SK-N-SH (cell line): ENCODE measurements around the gene RGS6. TPM values are rescaled to one million over a fixed set of nuclear protein-coding genes. Genes with fewer than 3 reads are reported as not detected.

Experiments
- CTCF ChIA-PET: fragments of 300-600, 350-600 bp; formaldehyde crosslinking; extraction: SDS; loops from one replicate; lab custom pipeline; 2021; lab: Yijun Ruan, JAX
- POLR2A ChIA-PET: fragments of 350-600 bp; sonication (Branson Sonifier 250); formaldehyde crosslinking; extraction: SDS; loops from one replicate; lab custom pipeline; 2020; ENCODE audit warnings: antibody characterized with exemption, inconsistent platforms; lab: Yijun Ruan, JAX
- DNase-seq: peaks from one replicate; pipeline ENCODE4 v3.0.0; 2012
- H2AFZ ChIP-seq: fragments of 200-600 bp; sonication (generic); 2 replicates; pipeline ENCODE4 v1.8.1; 2016; ENCODE audit warnings: antibody characterized with exemption, mild to moderate bottlenecking, low read depth
- H3F3A ChIP-seq: fragments of 200-600 bp; sonication (generic); replicated peaks from 2 replicates; pipeline ENCODE3; 2016; ENCODE audit warnings: antibody characterized with exemption, mild to moderate bottlenecking; ENCODE audit not compliant: insufficient read depth
- H3K27ac ChIP-seq, 2 experiments: fragments of 200-500 bp in 1 of 2; fragments of 200-600 bp in 1 of 2; sonication (Bioruptor generic) in 1 of 2; sonication (generic), shearing (Covaris generic) in 1 of 2; 2 replicates each; pipeline versions ENCODE4 v1.5.1 to v1.6.1; 2014 to 2016; ENCODE audit warnings: low read depth in 2 of 2, inconsistent platforms in 1 of 2, low read length in 1 of 2, mild to moderate bottlenecking in 1 of 2, mixed read lengths in 1 of 2
- H3K27me3 ChIP-seq: fragments of 200-600 bp; sonication (generic), shearing (Covaris generic); 2 replicates; pipeline ENCODE4 v1.6.1; 2016; ENCODE audit warnings: mixed run types; ENCODE audit not compliant: insufficient read depth
- H3K36me3 ChIP-seq, 2 experiments: fragments of 200-500 bp in 1 of 2; fragments of 200-600 bp in 1 of 2; sonication (Bioruptor generic) in 1 of 2; sonication (generic) in 1 of 2; replicated peaks in 1 of 2; 2 replicates each; pipeline versions ENCODE3 to v1.5.1; 2014 to 2016; ENCODE audit warnings: low read length in 1 of 2, mild to moderate bottlenecking in 1 of 2; ENCODE audit not compliant: insufficient read depth in 2 of 2, control insufficient read depth in 1 of 2
- H3K4me1 ChIP-seq, 2 experiments: fragments of 200-500 bp in 1 of 2; fragments of 200-600 bp in 1 of 2; sonication (Bioruptor generic) in 1 of 2; sonication (generic), shearing (Covaris generic) in 1 of 2; 2 replicates each; pipeline versions ENCODE4 v1.5.1 to v1.6.1; 2014 to 2016; ENCODE audit warnings: low read depth in 1 of 2, low read length in 1 of 2, mixed run types in 1 of 2; ENCODE audit not compliant: insufficient read depth in 2 of 2, control insufficient read depth in 1 of 2
- H3K4me2 ChIP-seq: fragments of 200-600 bp; sonication (generic), shearing (Covaris generic); 2 replicates; pipeline ENCODE4 v1.6.1; 2017; ENCODE audit warnings: mixed run types
- H3K4me3 ChIP-seq, 2 experiments: fragments of 200-500 bp in 1 of 2; fragments of 200-600 bp in 1 of 2; sonication (Bioruptor generic) in 1 of 2; sonication (generic), shearing (Covaris generic) in 1 of 2; 2 replicates each; pipeline versions ENCODE4 v1.5.1 to v1.8.1; 2014 to 2016; ENCODE audit warnings: low read depth in 2 of 2, inconsistent platforms in 1 of 2, low read length in 1 of 2, mild to moderate bottlenecking in 1 of 2, mixed read lengths in 1 of 2, moderate library complexity in 1 of 2
- H3K79me2 ChIP-seq: fragments of 200-600 bp; sonication (generic); 2 replicates; pipeline ENCODE4 v1.8.1; 2017; ENCODE audit warnings: mild to moderate bottlenecking; ENCODE audit not compliant: insufficient read depth
- H3K9ac ChIP-seq: fragments of 200-600 bp; sonication (generic); 2 replicates; pipeline ENCODE4 v1.6.1; 2017; ENCODE audit warnings: mixed run types
- H3K9me2 ChIP-seq: fragments of 200-600 bp; sonication (generic); 2 replicates; pipeline ENCODE4 v1.6.1; 2017; ENCODE audit warnings: mixed run types
- H3K9me3 ChIP-seq: fragments of 200-600 bp; sonication (generic); 2 replicates; pipeline ENCODE4 v1.6.1; 2017; ENCODE audit warnings: mixed run types, mild to moderate bottlenecking, moderate library complexity
- H4K20me1 ChIP-seq: fragments of 200-600 bp; sonication (generic); 2 replicates; pipeline ENCODE4 v1.6.1; 2017; ENCODE audit warnings: mild to moderate bottlenecking, mixed run types; ENCODE audit not compliant: insufficient read depth
- ELF1 ChIP-seq: IDR thresholded peaks from 2 replicates; pipeline ENCODE4 v1.4.0; 2012
- EP300 ChIP-seq, 2 experiments: IDR thresholded peaks; 2 replicates each; pipeline versions ENCODE4 v1.4.0 to v1.6.1; 2012; ENCODE audit warnings: borderline replicate concordance in 1 of 2, low read depth in 1 of 2, low read length in 1 of 2
- EZH2phosphoT487 ChIP-seq: fragments of 200-600 bp; sonication (generic); IDR thresholded peaks from 2 replicates; pipeline ENCODE4 v1.6.1; 2017; ENCODE audit warnings: low read depth, mixed run types, mild to moderate bottlenecking, antibody characterized with exemption, moderate library complexity, borderline replicate concordance
- FOSL2 ChIP-seq: IDR thresholded peaks from 2 replicates; pipeline ENCODE4 v1.4.0; 2012; ENCODE audit warnings: low read depth, mild to moderate bottlenecking, moderate library complexity, borderline replicate concordance
- FOXJ3 ChIP-seq: sonication (generic); formaldehyde crosslinking; IDR thresholded peaks from 2 replicates; pipeline ENCODE4 v1.5.1; 2020; ENCODE audit warnings: mild to moderate bottlenecking, missing genetic modification reagents
- FOXM1 ChIP-seq: IDR thresholded peaks from 2 replicates; pipeline ENCODE4 v1.4.0; 2012; ENCODE audit warnings: low read depth, mild to moderate bottlenecking
- GABPA ChIP-seq: IDR thresholded peaks from 2 replicates; pipeline ENCODE4 v1.4.0; 2012; ENCODE audit warnings: low read depth, mild to moderate bottlenecking
- JUND ChIP-seq: IDR thresholded peaks from 2 replicates; pipeline ENCODE4 v1.4.0; 2012
- MEF2A ChIP-seq: IDR thresholded peaks from 2 replicates; pipeline ENCODE4 v1.4.0; 2012; ENCODE audit warnings: low read depth, borderline replicate concordance
- MXI1 ChIP-seq: IDR thresholded peaks from 2 replicates; pipeline ENCODE4 v1.6.1; 2012; ENCODE audit warnings: mild to moderate bottlenecking, low read depth, low read length, improper control_type of control experiment
- NFIC ChIP-seq: IDR thresholded peaks from 2 replicates; pipeline ENCODE4 v1.4.0; 2012; ENCODE audit warnings: borderline replicate concordance
- RAD21 ChIP-seq: IDR thresholded peaks from 2 replicates; pipeline ENCODE4 v1.6.1; 2012; ENCODE audit warnings: mild to moderate bottlenecking, low read length
- RFX5 ChIP-seq: IDR thresholded peaks from 2 replicates; pipeline ENCODE4 v1.6.1; 2012; ENCODE audit warnings: mild to moderate bottlenecking, improper control_type of control experiment, low read length
- RXRA ChIP-seq: IDR thresholded peaks from 2 replicates; pipeline ENCODE4 v1.4.0; 2012; ENCODE audit warnings: low read depth, mild to moderate bottlenecking, borderline replicate concordance
- SIN3A ChIP-seq: IDR thresholded peaks from 2 replicates; pipeline ENCODE4 v1.6.1; 2012; ENCODE audit warnings: low read depth, mild to moderate bottlenecking, low read length, moderate library complexity, borderline replicate concordance
- SMC3 ChIP-seq: IDR thresholded peaks from 2 replicates; pipeline ENCODE4 v1.6.1; 2012; ENCODE audit warnings: low read depth, low read length, improper control_type of control experiment
- TEAD4 ChIP-seq: IDR thresholded peaks from 2 replicates; pipeline ENCODE4 v1.4.0; 2012; ENCODE audit warnings: mild to moderate bottlenecking, borderline replicate concordance; ENCODE audit not compliant: insufficient read depth
- WGBS: methylation state at CpG from one replicate; pipeline ENCODE4 v1.1.6; 2017; ENCODE audit warnings: low lambda C conversion rate; 5-methylcytosine and 5-hydroxymethylcytosine counted together
- polyA plus RNA-seq, 3 experiments: library from polyadenylated mRNA; depleted of rRNA; stranded (reverse); fragments of >200 nt; gene quantifications; 2 replicates each; pipeline ENCODE4 v1.2.3, GENCODE V29; 2012
- TF ChIP-seq, protein P1 (sequence below): fragments of 150-350 bp; IDR thresholded peaks from 2 replicates; pipeline ENCODE4 v1.6.1; 2016; ENCODE audit warnings: mild to moderate bottlenecking, low read depth, low read length
- TF ChIP-seq, protein P2 (sequence below): IDR thresholded peaks from 2 replicates; pipeline ENCODE4 v1.4.0; 2012; ENCODE audit warnings: low read depth, borderline replicate concordance
- TF ChIP-seq, protein P3 (sequence below): IDR thresholded peaks from 2 replicates; pipeline ENCODE4 v1.4.0; 2012; ENCODE audit warnings: low read depth
- TF ChIP-seq, protein P4 (sequence below): IDR thresholded peaks from 2 replicates; pipeline ENCODE4 v1.4.0; 2012; ENCODE audit warnings: low read depth, borderline replicate concordance

Gene RGS6
- polyA plus RNA-seq, 1 of the 3 experiments (the other 2 are of a cell fraction), result not detected

DNA sequence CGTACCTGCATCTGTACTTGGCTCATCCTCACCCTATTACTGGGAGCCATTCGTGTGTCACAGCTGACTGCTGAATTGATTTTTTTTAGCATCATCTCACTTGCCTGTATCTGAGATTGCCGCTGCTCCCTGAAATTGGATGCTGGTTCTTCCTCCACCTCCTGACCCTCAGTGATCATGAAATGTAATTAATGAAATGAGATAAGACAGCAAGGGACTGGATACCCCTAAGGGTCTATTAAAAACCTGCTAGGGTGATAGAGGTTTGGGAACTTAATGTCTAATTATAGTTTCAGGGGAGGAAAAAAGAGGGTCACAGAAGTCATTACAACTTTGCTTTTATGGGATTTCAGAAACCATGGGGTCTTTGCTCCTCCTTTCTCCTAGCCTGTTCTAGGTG lies 551.1 kb downstream of the RGS6 start:
- Histone ChIP-seq H3K27me3 (peaks cover 9% of the 10 kb centered on the region; the same call in 1 of the 2 replicates), H3K79me2 (no peaks in the 10 kb centered on the region), H3K36me3 (no peaks in the 10 kb centered on the region), H2AFZ (no peak overlapping the region), H3K9ac (no peak overlapping the region), H3K4me3 (no peak overlapping the region), H3K4me1 (peaks cover 0 to 3% of the 10 kb centered on the region in 2 experiments; a peak in 1 of 4 replicates), H3K4me2 (no peak overlapping the region), H3K9me2 (no peaks in the 10 kb centered on the region), H4K20me1 (no peaks in the 10 kb centered on the region), H3K27ac (no peak overlapping the region), H3K9me3 (no peaks in the 10 kb centered on the region), H3F3A (no peaks in the 10 kb centered on the region)
- 24% methylated on average over 3 of the region's 3 CpGs for WGBS
- ChIA-PET CTCF (interaction anchor here (1.0 kb wide), 1 partner anchor 34 kb away, joined by 3 read pairs; no protein-coding TSS in a partner anchor), POLR2A (no interaction called here)
- no peak for TF ChIP-seq MXI1
- TF ChIP-seq, protein P1, sequence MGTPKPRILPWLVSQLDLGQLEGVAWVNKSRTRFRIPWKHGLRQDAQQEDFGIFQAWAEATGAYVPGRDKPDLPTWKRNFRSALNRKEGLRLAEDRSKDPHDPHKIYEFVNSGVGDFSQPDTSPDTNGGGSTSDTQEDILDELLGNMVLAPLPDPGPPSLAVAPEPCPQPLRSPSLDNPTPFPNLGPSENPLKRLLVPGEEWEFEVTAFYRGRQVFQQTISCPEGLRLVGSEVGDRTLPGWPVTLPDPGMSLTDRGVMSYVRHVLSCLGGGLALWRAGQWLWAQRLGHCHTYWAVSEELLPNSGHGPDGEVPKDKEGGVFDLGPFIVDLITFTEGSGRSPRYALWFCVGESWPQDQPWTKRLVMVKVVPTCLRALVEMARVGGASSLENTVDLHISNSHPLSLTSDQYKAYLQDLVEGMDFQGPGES, result no peak
- no peak for TF ChIP-seq RFX5
- no peak for TF ChIP-seq FOXM1
- TF ChIP-seq NFIC, result no peak
- no peak for TF ChIP-seq MEF2A
- no peak for TF ChIP-seq FOXJ3 (CRISPR knock-in tag)
- TF ChIP-seq RAD21, result no peak
- TF ChIP-seq, protein P2, sequence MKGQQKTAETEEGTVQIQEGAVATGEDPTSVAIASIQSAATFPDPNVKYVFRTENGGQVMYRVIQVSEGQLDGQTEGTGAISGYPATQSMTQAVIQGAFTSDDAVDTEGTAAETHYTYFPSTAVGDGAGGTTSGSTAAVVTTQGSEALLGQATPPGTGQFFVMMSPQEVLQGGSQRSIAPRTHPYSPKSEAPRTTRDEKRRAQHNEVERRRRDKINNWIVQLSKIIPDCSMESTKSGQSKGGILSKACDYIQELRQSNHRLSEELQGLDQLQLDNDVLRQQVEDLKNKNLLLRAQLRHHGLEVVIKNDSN, result no peak
- no peak for TF ChIP-seq ELF1
- TF ChIP-seq JUND, result no peak
- no peak for TF ChIP-seq EP300 (IDR thresholded peaks at IDR 0.05; ENCODE audit: borderline replicate concordance in 1 of 2, low read depth in 1 of 2, low read length in 1 of 2)
- no peak for TF ChIP-seq SMC3
- TF ChIP-seq EZH2phosphoT487, result no peak
- no peak for DNase-seq

DNA sequence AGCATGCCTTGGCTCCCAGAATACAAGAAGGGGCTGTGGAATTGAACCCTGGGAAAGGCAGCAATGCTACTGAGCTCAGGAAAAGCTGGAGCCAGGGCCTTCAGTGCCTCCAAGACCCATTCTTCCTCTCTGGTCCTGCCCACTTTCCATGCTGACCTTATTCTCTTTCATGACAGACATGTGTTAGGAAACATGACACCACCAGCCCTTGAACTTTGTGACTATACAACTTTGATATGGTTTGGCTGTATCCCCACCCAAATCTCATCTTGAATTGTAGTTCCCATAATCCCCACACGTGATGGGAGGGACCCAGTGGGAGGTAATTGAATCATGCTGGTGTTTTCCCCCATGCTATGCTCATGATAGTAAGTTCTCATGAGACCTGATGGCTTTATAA lies 553.5 kb downstream of the RGS6 start:
- H3K79me2 ChIP-seq, result no peaks in the 10 kb centered on the region
- ChIA-PET CTCF (no interaction called here), POLR2A (no interaction called here)
- no peak overlapping the region for H3K4me2 ChIP-seq
- no peak overlapping the region for H3K9ac ChIP-seq
- no peaks in the 10 kb centered on the region for H3K9me3 ChIP-seq
- no peaks in the 10 kb centered on the region for H3K36me3 ChIP-seq
- H3F3A ChIP-seq, result no peaks in the 10 kb centered on the region
- H3K9me2 ChIP-seq, result no peaks in the 10 kb centered on the region
- peaks cover 0 to 3% of the 10 kb centered on the region in 2 experiments; a peak in 1 of 4 replicates for H3K4me1 ChIP-seq
- no peaks in the 10 kb centered on the region; the same call in 1 of the 2 replicates for H3K27me3 ChIP-seq
- 14% methylated on average over 1 of the region's 1 CpG for WGBS
- no peak overlapping the region for H3K27ac ChIP-seq
- no peak for DNase-seq
- TF ChIP-seq FOXJ3 (CRISPR knock-in tag) (no peak), FOXM1 (no peak), EP300 (IDR thresholded peaks at IDR 0.05; ENCODE audit: borderline replicate concordance in 1 of 2, low read depth in 1 of 2, low read length in 1 of 2) (no peak), EZH2phosphoT487 (no peak), RXRA (no peak), RFX5 (no peak), TEAD4 (no peak), SIN3A (no peak), GABPA (no peak), FOSL2 (no peak)
- TF ChIP-seq, protein P3, sequence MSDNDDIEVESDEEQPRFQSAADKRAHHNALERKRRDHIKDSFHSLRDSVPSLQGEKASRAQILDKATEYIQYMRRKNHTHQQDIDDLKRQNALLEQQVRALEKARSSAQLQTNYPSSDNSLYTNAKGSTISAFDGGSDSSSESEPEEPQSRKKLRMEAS, result no peak
- TF ChIP-seq, protein P4, sequence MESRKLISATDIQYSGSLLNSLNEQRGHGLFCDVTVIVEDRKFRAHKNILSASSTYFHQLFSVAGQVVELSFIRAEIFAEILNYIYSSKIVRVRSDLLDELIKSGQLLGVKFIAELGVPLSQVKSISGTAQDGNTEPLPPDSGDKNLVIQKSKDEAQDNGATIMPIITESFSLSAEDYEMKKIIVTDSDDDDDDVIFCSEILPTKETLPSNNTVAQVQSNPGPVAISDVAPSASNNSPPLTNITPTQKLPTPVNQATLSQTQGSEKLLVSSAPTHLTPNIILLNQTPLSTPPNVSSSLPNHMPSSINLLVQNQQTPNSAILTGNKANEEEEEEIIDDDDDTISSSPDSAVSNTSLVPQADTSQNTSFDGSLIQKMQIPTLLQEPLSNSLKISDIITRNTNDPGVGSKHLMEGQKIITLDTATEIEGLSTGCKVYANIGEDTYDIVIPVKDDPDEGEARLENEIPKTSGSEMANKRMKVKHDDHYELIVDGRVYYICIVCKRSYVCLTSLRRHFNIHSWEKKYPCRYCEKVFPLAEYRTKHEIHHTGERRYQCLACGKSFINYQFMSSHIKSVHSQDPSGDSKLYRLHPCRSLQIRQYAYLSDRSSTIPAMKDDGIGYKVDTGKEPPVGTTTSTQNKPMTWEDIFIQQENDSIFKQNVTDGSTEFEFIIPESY, result no peak
- TF ChIP-seq, protein P2, result no peak
- H3K4me3 ChIP-seq, result no peak overlapping the region
- no peaks in the 10 kb centered on the region for H4K20me1 ChIP-seq
- no peak overlapping the region for H2AFZ ChIP-seq
